H1 (cell line): ENCODE results near the gene COLEC11. TPM values are rescaled to one million over a fixed set of nuclear protein-coding genes. Genes with fewer than 3 reads are reported as not detected.

Source experiments
- CTCF ChIA-PET: fragments of 300-600 bp; sonication (Branson Sonifier 250); formaldehyde crosslinking; loops from one replicate; lab custom pipeline; 2021; ENCODE audit not compliant: partially characterized antibody; lab: Charles Lee
- POLR2A ChIA-PET: fragments of 300-600 bp; sonication (Branson Sonifier 250); formaldehyde crosslinking; loops from one replicate; lab custom pipeline; 2021; ENCODE audit warnings: inconsistent platforms; ENCODE audit not compliant: partially characterized antibody; lab: Charles Lee
- DNase-seq, 2 experiments: peaks; one replicate each; pipeline versions ENCODE4 v3.0.0 to v3.0.0-alpha.2; 2010 to 2022; ENCODE audit warnings: low spot score in 2 of 2, low read depth in 1 of 2, mixed read lengths in 1 of 2
- FAIRE-seq: peaks from 2 replicates; lab custom pipeline; 2011; peaks lifted over from hg19 to GRCh38; lab: Jason Lieb, UNC
- H2AFZ ChIP-seq: 2 replicates; pipeline ENCODE4 v1.8.1; 2012; ENCODE audit warnings: low read length, inconsistent platforms
- H2AK5ac ChIP-seq: 2 replicates; pipeline ENCODE4 v1.6.1; 2013; ENCODE audit warnings: low read depth, low read length
- H2BK120ac ChIP-seq: replicated peaks from 2 replicates; pipeline ENCODE3; 2013; ENCODE audit warnings: low read depth, low read length, inconsistent platforms
- H2BK12ac ChIP-seq: 2 replicates; pipeline ENCODE4 v1.6.1; 2013; ENCODE audit warnings: low read depth, low read length
- H2BK15ac ChIP-seq: 2 replicates; pipeline ENCODE4 v1.6.1; 2013; ENCODE audit warnings: low read length
- H2BK20ac ChIP-seq: 2 replicates; pipeline ENCODE4 v1.6.1; 2013; ENCODE audit warnings: low read length
- H2BK5ac ChIP-seq: 2 replicates; pipeline ENCODE4 v1.6.1; 2013; ENCODE audit warnings: low read depth, low read length
- H3K14ac ChIP-seq: 2 replicates; pipeline ENCODE4 v1.6.1; 2013; ENCODE audit warnings: inconsistent platforms; ENCODE audit not compliant: insufficient read length
- H3K18ac ChIP-seq: 2 replicates; pipeline ENCODE4 v1.6.1; 2013; ENCODE audit warnings: low read length; ENCODE audit errors: extremely low read depth
- H3K23ac ChIP-seq: 2 replicates; pipeline ENCODE4 v1.6.1; 2013; ENCODE audit warnings: inconsistent platforms; ENCODE audit not compliant: insufficient read length
- H3K23me2 ChIP-seq: 2 replicates; pipeline ENCODE4 v1.6.1; 2013; ENCODE audit warnings: low read depth, low read length
- H3K27ac ChIP-seq: 2 replicates; pipeline ENCODE4 v1.6.1; 2011; ENCODE audit warnings: low read depth, low read length, inconsistent platforms
- H3K27me3 ChIP-seq, 4 experiments: replicated peaks in 1 of 4; 1 replicate in 1 of 4; 2 replicates in 3 of 4; pipeline versions ENCODE4 v1.6.1 to v1.8.1; 2011 to 2013; ENCODE audit warnings: low read length in 3 of 4, mild to moderate bottlenecking in 3 of 4, inconsistent platforms in 2 of 4, mixed read lengths in 2 of 4, moderate library complexity in 1 of 4; ENCODE audit not compliant: control insufficient read depth in 3 of 4, insufficient read depth in 3 of 4; ENCODE audit errors: extremely low read depth in 1 of 4
- H3K36me3 ChIP-seq, 4 experiments: 2 replicates each; pipeline versions ENCODE4 v1.6.1 to v1.8.1; 2011 to 2013; ENCODE audit warnings: mild to moderate bottlenecking in 4 of 4, low read length in 3 of 4, moderate library complexity in 2 of 4, control low read depth in 1 of 4, inconsistent platforms in 1 of 4; ENCODE audit not compliant: insufficient read depth in 4 of 4, control insufficient read depth in 2 of 4
- H3K4ac ChIP-seq: replicated peaks from 2 replicates; pipeline ENCODE3; 2013; ENCODE audit warnings: low read length, low read depth, mixed read lengths, inconsistent platforms; ENCODE audit not compliant: insufficient read length
- H3K4me1 ChIP-seq, 4 experiments: replicated peaks in 1 of 4; 1 replicate in 1 of 4; 2 replicates in 3 of 4; pipeline versions ENCODE4 v1.6.1 to v1.8.1; 2011 to 2013; ENCODE audit warnings: low read length in 3 of 4, inconsistent platforms in 2 of 4, mixed read lengths in 1 of 4; ENCODE audit not compliant: insufficient read depth in 4 of 4, control insufficient read depth in 3 of 4
- H3K4me2 ChIP-seq, 2 experiments: 2 replicates each; pipeline versions ENCODE4 v1.6.1 to v1.8.1; 2011 to 2013; ENCODE audit warnings: low read depth in 2 of 2, low read length in 2 of 2, control low read depth in 1 of 2, inconsistent platforms in 1 of 2, mild to moderate bottlenecking in 1 of 2; ENCODE audit not compliant: insufficient read depth in 1 of 2
- H3K4me3 ChIP-seq, 4 experiments: fragments of 200-600, 300-600 bp in 1 of 4; sonication (generic), shearing (Covaris generic), sonication (Bioruptor Twin) in 1 of 4; 2 replicates each; pipeline versions ENCODE4 v1.5.1 to v1.8.1; 2011 to 2016; ENCODE audit warnings: low read length in 4 of 4, low read depth in 3 of 4, control low read depth in 2 of 4, inconsistent platforms in 2 of 4, mild to moderate bottlenecking in 2 of 4, mixed read lengths in 1 of 4, moderate library complexity in 1 of 4; ENCODE audit not compliant: insufficient read depth in 2 of 4; ENCODE audit errors: extremely low read depth in 1 of 4
- H3K56ac ChIP-seq: replicated peaks from 2 replicates; pipeline ENCODE3; 2013; ENCODE audit warnings: low read depth, mild to moderate bottlenecking, mixed read lengths, low read length, inconsistent platforms; ENCODE audit not compliant: insufficient read length
- H3K79me1 ChIP-seq: 2 replicates; pipeline ENCODE4 v1.6.1; 2013; ENCODE audit warnings: low read depth, low read length, control low read depth
- H3K79me2 ChIP-seq, 2 experiments: 2 replicates each; pipeline versions ENCODE4 v1.6.1 to v1.8.1; 2012 to 2013; ENCODE audit warnings: low read length in 2 of 2, mild to moderate bottlenecking in 2 of 2, inconsistent platforms in 1 of 2; ENCODE audit not compliant: insufficient read depth in 2 of 2, control insufficient read depth in 1 of 2
- H3K9ac ChIP-seq, 4 experiments: replicated peaks in 1 of 4; 1 replicate in 1 of 4; 2 replicates in 3 of 4; pipeline versions ENCODE4 v1.6.1 to v1.8.1; 2011 to 2013; ENCODE audit warnings: low read depth in 3 of 4, low read length in 3 of 4, control low read depth in 2 of 4, mild to moderate bottlenecking in 2 of 4, moderate library complexity in 2 of 4, inconsistent platforms in 1 of 4; ENCODE audit errors: extremely low read depth in 1 of 4
- H3K9me3 ChIP-seq, 2 experiments: 2 replicates each; pipeline versions ENCODE4 v1.6.1 to v1.8.1; 2012 to 2013; ENCODE audit warnings: mild to moderate bottlenecking in 2 of 2, moderate library complexity in 2 of 2, control low read depth in 1 of 2, inconsistent platforms in 1 of 2, low read depth in 1 of 2, low read length in 1 of 2, mixed read lengths in 1 of 2; ENCODE audit not compliant: insufficient read depth in 2 of 2
- H4K20me1 ChIP-seq, 2 experiments: replicated peaks in 1 of 2; 2 replicates each; pipeline versions ENCODE3 to v1.8.1; 2011 to 2013; ENCODE audit warnings: inconsistent platforms in 2 of 2, low read length in 2 of 2, mild to moderate bottlenecking in 1 of 2; ENCODE audit not compliant: insufficient read depth in 2 of 2, control insufficient read depth in 1 of 2
- H4K5ac ChIP-seq: 2 replicates; pipeline ENCODE4 v1.6.1; 2013; ENCODE audit warnings: low read length, low read depth, mixed read lengths, inconsistent platforms; ENCODE audit not compliant: insufficient read length
- H4K8ac ChIP-seq: 2 replicates; pipeline ENCODE4 v1.8.0; 2013; ENCODE audit warnings: mild to moderate bottlenecking, moderate library complexity, low read length, inconsistent platforms; ENCODE audit not compliant: insufficient read depth; ENCODE audit errors: extremely low read depth
- H4K91ac ChIP-seq: replicated peaks from 2 replicates; pipeline ENCODE3; 2013; ENCODE audit warnings: low read length, mixed read lengths, inconsistent platforms; ENCODE audit not compliant: insufficient read length
- MAFK ChIP-seq: IDR thresholded peaks from 2 replicates; pipeline ENCODE4 v1.6.1; 2012; ENCODE audit warnings: low read depth, mild to moderate bottlenecking, improper control_type of control experiment, low read length
- SP2 ChIP-seq: IDR thresholded peaks from 2 replicates; pipeline ENCODE4 v1.6.1; 2012; ENCODE audit warnings: mild to moderate bottlenecking, low read length, inconsistent platforms
- WGBS, 2 experiments: shearing (Covaris generic) in 1 of 2; methylation state at CpG; one replicate each; pipeline versions ENCODE4 v1.1.6 to v1.1.7; 2013 to 2015; ENCODE audit warnings: low lambda C conversion rate in 2 of 2, mixed read lengths in 2 of 2, inconsistent platforms in 1 of 2, low coverage in 1 of 2, missing lambda C conversion rate in 1 of 2; ENCODE audit not compliant: insufficient replicate concordance in 2 of 2, insufficient coverage in 1 of 2, insufficient read length in 1 of 2; ENCODE audit errors: extremely low coverage in 1 of 2, missing lambda C conversion rate in 1 of 2; 5-methylcytosine and 5-hydroxymethylcytosine counted together
- polyA plus RNA-seq, 7 experiments: library from polyadenylated mRNA; depleted of rRNA in 3 of 7; stranded (reverse) in 5 of 7; unstranded in 2 of 7; fragments of >200 nt in 5 of 7; fragments of 200-250 nt in 2 of 7; gene quantifications; 1 replicate in 5 of 7; 2 replicates in 1 of 7; 4 replicates in 1 of 7; pipeline versions ENCODE4 v1.2.1 to v1.2.3, GENCODE V29; 2011 to 2013; ENCODE audit warnings: missing spikeins in 2 of 7, mixed read lengths in 2 of 7
- total RNA-seq: library from RNA; stranded (reverse); fragmentation: NEBNext Ultra II Directional; extraction: Animal tissue kit (Norgen Biotek cat#: 25700); gene quantifications from 2 replicates; pipeline ENCODE4 v1.2.1, GENCODE V29; 2021

The COLEC11 gene
- total and polyA plus RNA-seq, 2 of the 8 experiments (the other 6 are each of a cell fraction or from before 2014, with no cell fraction given) = 0.47 to 0.80 TPM

DNA sequence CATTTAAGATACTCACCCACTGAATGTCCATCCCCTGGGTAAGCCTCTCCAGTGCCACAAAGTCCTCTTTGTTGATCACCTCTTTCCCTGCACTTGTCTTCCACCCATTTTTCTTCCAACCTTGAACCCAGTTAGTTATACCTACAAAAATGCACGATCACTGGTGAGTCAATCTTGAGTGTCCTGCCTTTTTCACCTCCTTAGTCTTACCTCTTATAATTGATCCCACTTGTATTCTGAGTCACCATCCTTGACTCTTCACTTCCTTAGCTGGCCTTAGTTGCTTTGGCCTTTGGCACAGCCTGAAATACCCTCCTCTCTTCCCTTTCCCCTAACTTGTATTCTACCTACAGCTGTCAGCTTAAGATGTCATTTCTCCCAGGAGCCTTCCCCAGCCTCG lies 47.0 kb upstream of the COLEC11 start:
- Histone ChIP-seq H2BK12ac (no peak overlapping the region), H2BK5ac (no peak overlapping the region), H4K8ac (no peak overlapping the region), H3K9ac (no peak overlapping the region), H4K20me1 (peaks cover 0 to 10% of the 10 kb centered on the region in 2 experiments), H3K23ac (no peak overlapping the region), H2BK120ac (no peak overlapping the region), H2AK5ac (no peak overlapping the region), H3K27ac (no peak overlapping the region), H4K91ac (no peak overlapping the region), H3K79me1 (peaks cover 4% of the 10 kb centered on the region; the same call in 1 of the 2 replicates), H2BK20ac (no peak overlapping the region), H3K23me2 (no peaks in the 10 kb centered on the region; the same call in 1 of the 2 replicates), H3K4ac (no peak overlapping the region), H3K14ac (no peak overlapping the region), H3K4me3 (no peak overlapping the region), H3K9me3 (no peaks in the 10 kb centered on the region), H2BK15ac (no peak overlapping the region), H3K79me2 (peaks cover 0 to 6% of the 10 kb centered on the region in 2 experiments; a peak in 1 of 4 replicates), H4K5ac (no peak overlapping the region), H3K4me2 (no peak overlapping the region), H2AFZ (no peak overlapping the region), H3K56ac (no peak overlapping the region), H3K27me3 (no peaks in the 10 kb centered on the region), H3K4me1 (no peaks in the 10 kb centered on the region), H3K18ac (no peak overlapping the region), H3K36me3 (peaks cover 52 to 95% (median 82%) of the 10 kb centered on the region in 4 experiments)
- WGBS, 2 experiments = 91% methylated on average over 2 of the region's 2 CpGs; no CpG with 5 or more reads in 1 of the 2 experiments
- DNase-seq (no peak), FAIRE-seq (no peak)
- ChIA-PET CTCF (interaction anchor here (1.0 to 1.2 kb wide), 2 partner anchors 11 kb away, joined by 3 to 4 read pairs; no protein-coding TSS in a partner anchor), POLR2A (interaction anchor here (0.9 to 1.7 kb wide), 2 partner anchors 10 to 40 kb away, joined by 3 to 12 read pairs; partner anchors contain the start of gene RNASEH1)
- TF ChIP-seq SP2 = no peak
- no peak for TF ChIP-seq MAFK
